Peyer's patch (tissue), 4 donors: ENCODE measurements around the gene TMEM63B.

Experiments
- CTCF ChIP-seq, 6 experiments: fragments of 450-650 bp in 4 of 6; fragments of 200-600 bp in 2 of 6; sonication (generic) in 1 of 6; IDR thresholded peaks; one replicate each; pipeline ENCODE4 v1.5.1; 2017 to 2019; ENCODE audit warnings: antibody characterized with exemption in 6 of 6, mild to moderate bottlenecking in 3 of 6, moderate library complexity in 1 of 6
- POLR2A ChIP-seq, 2 donors: fragments of 450-650 bp; IDR thresholded peaks; one replicate each; pipeline ENCODE4 v1.5.1; 2017; ENCODE audit warnings: antibody characterized with exemption in 2 of 2, mild to moderate bottlenecking in 2 of 2, moderate library complexity in 2 of 2

- TF ChIP-seq POLR2A (IDR thresholded peaks at IDR 0.05) (no peak), CTCF (IDR thresholded peaks at IDR 0.05) (no peak)
These were observed 17.2 kb upstream of the TMEM63B start for GRCh38 chr6:44110005-44110676.
